Spleen (tissue), 11 donors: ENCODE results near the gene IDH1. TPM values are rescaled to one million over a fixed set of nuclear protein-coding genes. Genes with fewer than 3 reads are reported as not detected.
"Not testable (repeated sequence)": the region's sequence is repeated elsewhere in the genome, so short reads cannot be mapped to it uniquely, and the experiment has no call there.

Source experiments
- DNase-seq: peaks from one replicate; pipeline ENCODE4 v3.0.0-alpha.2; 2020
- H3K27ac ChIP-seq, 8 donors: fragments of 200-600 bp; sonication (generic) in 7 of 8; 1 replicate in 4 of 8; 2 replicates in 4 of 8; pipeline versions ENCODE4 v1.5.0 to v1.8.0; 2016 to 2021; ENCODE audit warnings: inconsistent platforms in 4 of 8, mild to moderate bottlenecking in 4 of 8, moderate library complexity in 1 of 8
- H3K27me3 ChIP-seq, 7 donors: fragments of 200-600 bp; sonication (generic) in 6 of 7; replicated peaks in 1 of 7; 1 replicate in 4 of 7; 2 replicates in 3 of 7; pipeline versions ENCODE4 v1.5.0 to v1.8.0; 2016 to 2021; ENCODE audit warnings: inconsistent platforms in 3 of 7, mild to moderate bottlenecking in 1 of 7
- H3K36me3 ChIP-seq, 6 donors: fragments of 200-600 bp; sonication (generic) in 5 of 6; 1 replicate in 4 of 6; 2 replicates in 2 of 6; pipeline versions ENCODE4 v1.5.0 to v1.8.0; 2016 to 2021; ENCODE audit warnings: inconsistent platforms in 2 of 6
- H3K4me1 ChIP-seq, 6 donors: fragments of 200-600 bp; sonication (generic) in 5 of 6; 1 replicate in 3 of 6; 2 replicates in 3 of 6; pipeline versions ENCODE4 v1.5.0 to v1.8.0; 2016 to 2021; ENCODE audit warnings: inconsistent platforms in 3 of 6
- H3K4me3 ChIP-seq, 8 donors: fragments of 200-600 bp; sonication (generic) in 7 of 8; 1 replicate in 4 of 8; 2 replicates in 4 of 8; pipeline versions ENCODE4 v1.5.0 to v1.8.0; 2016 to 2021; ENCODE audit warnings: inconsistent platforms in 4 of 8, mild to moderate bottlenecking in 4 of 8, moderate library complexity in 2 of 8
- H3K9me3 ChIP-seq, 8 donors: fragments of 200-600 bp; sonication (generic) in 7 of 8; 1 replicate in 4 of 8; 2 replicates in 4 of 8; pipeline versions ENCODE4 v1.5.0 to v1.8.0; 2016 to 2021; ENCODE audit warnings: inconsistent platforms in 4 of 8
- POLR2A ChIP-seq, 3 donors: fragments of 450-650 bp; IDR thresholded peaks; one replicate each; pipeline ENCODE4 v1.5.1; 2017; ENCODE audit warnings: antibody characterized with exemption in 3 of 3, mild to moderate bottlenecking in 1 of 3
- POLR2AphosphoS5 ChIP-seq, 3 donors: sonication (generic); formaldehyde crosslinking; IDR thresholded peaks; one replicate each; pipeline ENCODE4 v1.5.1; 2017; ENCODE audit warnings: antibody characterized with exemption in 3 of 3
- WGBS, 5 donors: extraction: QIAGEN DNeasy Blood & Tissue Kit in 3 of 5; methylation state at CpG; one replicate each; pipeline versions ENCODE4 v1.1.5 to v1.1.7; 2013 to 2018; 5-methylcytosine and 5-hydroxymethylcytosine counted together
- intact Hi-C: fragments of 100-400 bp; cut with DNase I; formaldehyde crosslinking; loops from one replicate; pipeline ENCODE4 v1.15.0; 2023; ENCODE audit warnings: low total_unique reads
- polyA plus RNA-seq, 3 donors: library from polyadenylated mRNA; stranded (reverse); fragments of 200-250 nt; gene quantifications; one replicate each; pipeline ENCODE4 v1.2.1, GENCODE V29; 2013
- total RNA-seq, 7 donors: library from RNA; depleted of rRNA in 3 of 7; stranded (reverse); fragments of >200 nt in 3 of 7; fragmentation: NEBNext Ultra II Directional in 4 of 7; extraction: Animal tissue kit (Norgen Biotek cat#: 25700) in 4 of 7; gene quantifications; one replicate each; pipeline versions ENCODE4 v1.1.0 to v1.2.1, GENCODE V29; 2016 to 2021
- TF ChIP-seq, protein P1 (sequence below), 11 experiments: fragments of 200-600 bp in 7 of 11; fragments of 450-650 bp in 4 of 11; sonication (generic) in 4 of 11; IDR thresholded peaks in 8 of 11; conservative IDR thresholded peaks in 3 of 11; 1 replicate in 7 of 11; 2 replicates in 4 of 11; pipeline versions ENCODE4 v1.4.0 to v1.8.0; 2016 to 2021; ENCODE audit warnings: antibody characterized with exemption in 11 of 11, inconsistent platforms in 4 of 11, mild to moderate bottlenecking in 1 of 11
- donor health status: healthy with polysubstance abuse.
- donor health status: DM: no; HTN: no; CAD: no; lungs with moderate emphysema.
- donor health status: DM: no; HTN: no; CAD: no.
- donor health status: Bipolar disorder and iron deficiency.
- donor health status: healthy.
- donor health status: DM: no; HTN: no; CAD: no.
- donor health status: DM: yes; HTN: yes; CAD: no.

Gene IDH1
- total and polyA plus RNA-seq, 10 donors, result 26.8 to 101 (median 68.0) TPM

- intact Hi-C loops, result no loop called here
- Histone ChIP-seq H3K9me3 (no peaks in the 10 kb centered on the region), H3K4me3 (peak overlapping the region; percentile 56 to 92 (median 77)), H3K27me3 (no peaks in the 10 kb centered on the region), H3K4me1 (peaks cover 8 to 56% (median 42%) of the 10 kb centered on the region in 6 donors), H3K27ac (peak overlapping the region; percentile 88 to 99 (median 96)), H3K36me3 (peaks cover 0 to 20% (median 7%) of the 10 kb centered on the region in 6 donors)
- no peak for DNase-seq
- 4 to 9% (median 8%) methylated on average over 3 of the region's 3 CpGs for WGBS, 5 donors
- TF ChIP-seq POLR2A (IDR thresholded peaks at IDR 0.05), result no peak
- TF ChIP-seq POLR2AphosphoS5 (IDR thresholded peaks at IDR 0.05), result no peak
- TF ChIP-seq, protein P1, sequence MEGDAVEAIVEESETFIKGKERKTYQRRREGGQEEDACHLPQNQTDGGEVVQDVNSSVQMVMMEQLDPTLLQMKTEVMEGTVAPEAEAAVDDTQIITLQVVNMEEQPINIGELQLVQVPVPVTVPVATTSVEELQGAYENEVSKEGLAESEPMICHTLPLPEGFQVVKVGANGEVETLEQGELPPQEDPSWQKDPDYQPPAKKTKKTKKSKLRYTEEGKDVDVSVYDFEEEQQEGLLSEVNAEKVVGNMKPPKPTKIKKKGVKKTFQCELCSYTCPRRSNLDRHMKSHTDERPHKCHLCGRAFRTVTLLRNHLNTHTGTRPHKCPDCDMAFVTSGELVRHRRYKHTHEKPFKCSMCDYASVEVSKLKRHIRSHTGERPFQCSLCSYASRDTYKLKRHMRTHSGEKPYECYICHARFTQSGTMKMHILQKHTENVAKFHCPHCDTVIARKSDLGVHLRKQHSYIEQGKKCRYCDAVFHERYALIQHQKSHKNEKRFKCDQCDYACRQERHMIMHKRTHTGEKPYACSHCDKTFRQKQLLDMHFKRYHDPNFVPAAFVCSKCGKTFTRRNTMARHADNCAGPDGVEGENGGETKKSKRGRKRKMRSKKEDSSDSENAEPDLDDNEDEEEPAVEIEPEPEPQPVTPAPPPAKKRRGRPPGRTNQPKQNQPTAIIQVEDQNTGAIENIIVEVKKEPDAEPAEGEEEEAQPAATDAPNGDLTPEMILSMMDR (IDR thresholded peaks at IDR 0.05 in 8 of 11, conservative IDR thresholded peaks at IDR 0.05 in 3 of 11), result no peak
Measured at GRCh38 chr2:208266936-208267335, 12.1 kb upstream of the IDH1 start.

- WGBS, 5 donors, result 0 to 1% (median 0%) methylated on average over 11 of the region's 11 CpGs
- Histone ChIP-seq H3K4me3 (peak overlapping the region; percentile 56 to 92 (median 77)), H3K27ac (peak overlapping the region; percentile 88 to 99 (median 96)), H3K36me3 (peaks cover 0 to 16% (median 4%) of the 10 kb centered on the region in 6 donors), H3K9me3 (no peaks in the 10 kb centered on the region), H3K27me3 (no peaks in the 10 kb centered on the region), H3K4me1 (peaks cover 8 to 56% (median 42%) of the 10 kb centered on the region in 6 donors)
- TF ChIP-seq POLR2A (IDR thresholded peaks at IDR 0.05) (no peak), POLR2AphosphoS5 (IDR thresholded peaks at IDR 0.05) (no peak)
- TF ChIP-seq, protein P1 (IDR thresholded peaks at IDR 0.05 in 8 of 11, conservative IDR thresholded peaks at IDR 0.05 in 3 of 11), result no peak
- DNase-seq, result no peak
- intact Hi-C loops, result no loop called here
Measured at GRCh38 chr2:208266553-208266893, 11.7 kb upstream of the IDH1 start.

GRCh38 chr2:208265801-208266552 is 11.1 kb upstream of the IDH1 start, which contains the start of gene PIKFYVE:
Gene PIKFYVE, plus strand, starts transcription at chr2:208266255. Its CDS starts 5,265 bp downstream, at chr2:208271520.
- peak within 1 kb of the TSS; percentile 88 to 99 (median 96) for H3K27ac ChIP-seq
- TF ChIP-seq POLR2AphosphoS5 (IDR thresholded peaks at IDR 0.05), result peak; percentile 89 to 96 (median 94)
- TF ChIP-seq POLR2A (IDR thresholded peaks at IDR 0.05), result peak; percentile 17 to 63 (median 32)
- TF ChIP-seq, protein P1 (IDR thresholded peaks at IDR 0.05 in 8 of 11, conservative IDR thresholded peaks at IDR 0.05 in 3 of 11), result peak in 3 of 11 experiments; percentile 19 to 41 (median 31)
- H3K9me3 ChIP-seq, result no peaks in the 10 kb centered on the region
- 0 to 1% (median 0%) methylated on average over 14 to 50 of the region's 50 CpGs for WGBS, 5 donors
- intact Hi-C loops, result no loop called here
- peak; percentile 98 for DNase-seq
- no peaks in the 10 kb centered on the region for H3K27me3 ChIP-seq
- peak within 1 kb of the TSS; percentile 56 to 92 (median 77) for H3K4me3 ChIP-seq
- peaks cover 8 to 56% (median 42%) of the 10 kb centered on the region in 6 donors for H3K4me1 ChIP-seq
- H3K36me3 ChIP-seq, result peaks cover 0 to 11% (median 0%) of the 10 kb centered on the region in 6 donors

DNA sequence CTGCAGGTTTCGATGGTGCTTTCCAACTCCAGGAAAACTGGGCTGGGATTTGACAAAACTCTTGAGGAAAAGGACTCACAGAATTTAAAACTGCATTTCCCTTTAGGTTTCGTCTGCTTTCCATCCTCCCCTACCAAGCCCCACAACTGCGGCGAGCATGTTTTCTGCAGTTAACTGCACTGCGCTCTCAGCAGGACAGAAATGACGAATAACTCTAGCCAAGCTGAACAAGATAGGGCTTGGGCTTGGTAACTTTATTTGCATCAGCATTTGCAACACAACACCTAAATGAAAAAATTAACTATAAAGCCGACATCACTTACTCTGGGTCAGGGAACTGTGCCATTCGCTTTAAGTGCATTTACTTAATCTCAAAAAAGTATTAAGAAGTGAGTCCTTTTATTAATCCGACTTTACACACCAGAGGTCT is 10.5 kb upstream of the IDH1 start:
- peak in 1 of 3 donors; percentile 61 for TF ChIP-seq POLR2AphosphoS5 (IDR thresholded peaks at IDR 0.05)
- no peak for TF ChIP-seq POLR2A (IDR thresholded peaks at IDR 0.05)
- WGBS, 5 donors, result 2 to 11% (median 6%) methylated on average over 9 of the region's 9 CpGs
- H3K4me3 ChIP-seq, result peak overlapping the region; percentile 56 to 92 (median 77)
- H3K9me3 ChIP-seq, result no peaks in the 10 kb centered on the region
- peaks cover 8 to 51% (median 41%) of the 10 kb centered on the region in 6 donors for H3K4me1 ChIP-seq
- peaks cover 0 to 8% (median 0%) of the 10 kb centered on the region in 6 donors for H3K36me3 ChIP-seq
- no peaks in the 10 kb centered on the region for H3K27me3 ChIP-seq
- peak overlapping the region; percentile 88 to 99 (median 96) for H3K27ac ChIP-seq
- peak; percentile 85 for DNase-seq
- intact Hi-C loops, result no loop called here

DNA sequence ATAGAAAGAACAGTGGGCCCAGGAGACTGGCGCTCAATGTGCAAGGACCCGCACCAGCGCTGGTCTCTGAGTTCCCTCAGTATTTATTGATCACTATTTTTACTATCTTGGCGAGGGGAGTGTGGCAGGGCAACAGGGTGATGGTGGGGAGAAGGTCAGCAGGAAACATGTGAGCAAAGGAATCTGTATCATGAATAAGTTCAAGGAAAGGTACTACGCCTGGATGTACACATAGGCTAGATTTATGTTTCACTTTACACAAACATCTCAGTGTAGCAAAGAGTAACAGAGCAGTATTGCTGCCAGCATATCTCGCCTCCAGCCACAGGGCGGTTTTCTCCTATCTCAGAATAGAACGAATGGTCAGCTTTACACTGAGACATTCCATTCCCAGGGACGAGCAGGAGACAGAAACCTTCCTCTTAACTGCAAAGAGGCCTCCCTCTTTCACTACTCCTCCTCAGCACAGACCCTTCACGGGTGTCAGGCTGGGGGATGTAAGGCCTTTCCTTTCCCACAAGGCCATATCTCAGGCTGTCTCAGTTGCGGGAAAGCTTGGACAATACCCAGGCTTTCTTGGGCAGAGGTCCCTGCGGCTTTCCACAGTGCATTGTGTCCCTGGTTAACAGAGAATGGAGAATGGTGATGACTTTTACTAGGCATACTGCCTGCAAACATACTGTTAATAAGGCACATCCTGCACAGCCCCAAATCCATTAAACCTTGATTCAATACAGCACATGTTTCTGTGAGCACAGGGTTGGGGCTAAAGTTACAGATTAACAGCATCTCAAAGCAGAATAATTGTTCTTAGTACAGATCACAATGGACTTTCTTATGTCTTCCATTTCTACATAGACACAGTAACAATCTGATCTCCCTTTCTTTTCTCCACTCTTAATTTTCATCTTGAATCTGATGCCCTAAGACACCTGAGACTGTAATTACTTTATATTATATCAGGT is 2.3 kb upstream of the IDH1 start:
- intact Hi-C loops, DNase-seq, H3K4me3 ChIP-seq, H3K27me3 ChIP-seq, H3K9me3 ChIP-seq, H3K27ac ChIP-seq: not testable (repeated sequence)
- WGBS, 5 donors, result 83 to 89% (median 86%) methylated on average over 12 of the region's 12 CpGs
- Histone ChIP-seq H3K36me3 (peaks cover 0 to 12% (median under 1%) of the 10 kb centered on the region in 6 donors), H3K4me1 (peaks cover 19 to 37% (median 27%) of the 10 kb centered on the region in 6 donors)
